Endodermal cell (in vitro differentiated cells): Measurements from ENCODE around the gene ERBIN. TPM values are rescaled to one million over a fixed set of nuclear protein-coding genes. Genes with fewer than 3 reads are reported as not detected.

Experiments
- DNase-seq: peaks from one replicate; pipeline ENCODE4 v3.0.0-alpha.2; 2017
- H3K27ac ChIP-seq: 2 replicates; pipeline ENCODE4 v1.5.1; 2013; ENCODE audit warnings: mild to moderate bottlenecking, low read depth, low read length, moderate library complexity
- H3K27me3 ChIP-seq: 2 replicates; pipeline ENCODE4 v1.6.1; 2013; ENCODE audit warnings: mild to moderate bottlenecking, low read length, moderate library complexity; ENCODE audit not compliant: insufficient read depth, control insufficient read depth, poor library complexity, severe bottlenecking
- H3K36me3 ChIP-seq: 2 replicates; pipeline ENCODE4 v1.7.0; 2013; ENCODE audit warnings: mild to moderate bottlenecking, low read length, moderate library complexity; ENCODE audit not compliant: control insufficient read depth, insufficient read depth
- H3K4me1 ChIP-seq: one replicate; pipeline ENCODE4 v1.7.0; 2013; ENCODE audit warnings: low read length; ENCODE audit not compliant: control insufficient read depth, insufficient read depth
- H3K4me3 ChIP-seq: 2 replicates; pipeline ENCODE4 v1.5.1; 2013; ENCODE audit warnings: mild to moderate bottlenecking, low read length, moderate library complexity
- H3K9ac ChIP-seq: 2 replicates; pipeline ENCODE4 v1.6.1; 2013; ENCODE audit warnings: mild to moderate bottlenecking, low read length, moderate library complexity; ENCODE audit not compliant: poor library complexity, severe bottlenecking; ENCODE audit errors: extremely low read depth
- H3K9me3 ChIP-seq: 2 replicates; pipeline ENCODE4 v1.6.1; 2013; ENCODE audit warnings: mild to moderate bottlenecking, low read length, moderate library complexity; ENCODE audit not compliant: control insufficient read depth
- H3K27ac Mint-ChIP-seq: 2 replicates; pipeline ENCODE4 v1.8.0; 2020; ENCODE audit warnings: mixed read lengths
- H3K27me3 Mint-ChIP-seq: 2 replicates; pipeline ENCODE4 v1.8.0; 2021; ENCODE audit warnings: mild to moderate bottlenecking, mixed read lengths; ENCODE audit not compliant: insufficient read depth
- H3K36me3 Mint-ChIP-seq: 2 replicates; pipeline ENCODE4 v1.8.0; 2020; ENCODE audit warnings: low read depth, mixed read lengths
- H3K4me1 Mint-ChIP-seq: 2 replicates; pipeline ENCODE4 v1.8.0; 2020; ENCODE audit warnings: mixed read lengths
- H3K4me3 Mint-ChIP-seq: 2 replicates; pipeline ENCODE4 v1.8.0; 2020; ENCODE audit warnings: mild to moderate bottlenecking, moderate library complexity, mixed read lengths
- H3K9me3 Mint-ChIP-seq: 2 replicates; pipeline ENCODE4 v1.8.0; 2020; ENCODE audit warnings: mild to moderate bottlenecking, mixed read lengths
- WGBS, 2 experiments: methylation state at CpG; one replicate each; pipeline versions ENCODE4 v1.1.5 to v1.1.7; 2013; ENCODE audit warnings: missing lambda C conversion rate in 2 of 2, mixed read lengths in 1 of 2; ENCODE audit not compliant: insufficient coverage in 1 of 2, insufficient read length in 1 of 2; 5-methylcytosine and 5-hydroxymethylcytosine counted together
- total RNA-seq, 2 donors: library from RNA; stranded (reverse); fragmentation: NEBNext Ultra II Directional in 1 of 2; extraction: Animal tissue kit (Norgen Biotek cat#: 25700) in 1 of 2; gene quantifications; 2 replicates in 1 of 2; 3 replicates in 1 of 2; pipeline ENCODE4 v1.2.1, GENCODE V29; 2021
- TF ChIP-seq, protein P1 (sequence below): fragments of 200-600 bp; sonication (generic); conservative IDR thresholded peaks from 2 replicates; pipeline ENCODE4 v1.5.0; 2021; ENCODE audit warnings: antibody characterized with exemption, mild to moderate bottlenecking

Gene ERBIN
- total RNA-seq, 2 donors from 2014 or later: 51.8 to 54.4 TPM

DNA sequence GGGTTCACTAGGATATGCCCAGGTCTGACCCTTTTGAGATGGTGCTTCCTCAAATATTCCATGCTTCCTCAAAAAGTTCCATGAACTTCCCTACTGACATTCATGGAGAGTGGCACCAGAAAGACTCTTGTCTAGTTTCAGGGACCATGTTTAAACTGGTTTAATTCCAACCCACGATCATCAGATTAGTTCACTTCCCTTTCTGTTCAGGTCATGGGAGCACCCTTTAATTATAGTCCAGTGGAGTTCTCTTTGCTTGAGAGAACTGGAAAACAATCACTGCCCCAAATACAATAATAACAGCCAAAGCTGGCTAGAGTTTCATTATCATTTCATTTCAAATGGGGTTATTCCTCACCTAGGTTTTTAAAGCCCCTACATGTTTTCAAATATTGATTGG lies 9.7 kb upstream of the ERBIN start:
- 88 to 100% methylated on average over 1 of the region's 1 CpG for WGBS, 2 experiments
- Histone ChIP-seq H3K27me3 (no peaks in the 10 kb centered on the region), H3K9ac (no peak overlapping the region), H3K36me3 (no peaks in the 10 kb centered on the region), H3K27ac (no peak overlapping the region), H3K4me3 (no peak overlapping the region), H3K4me1 (no peaks in the 10 kb centered on the region), H3K9me3 (no peaks in the 10 kb centered on the region)
- H3K27me3 Mint-ChIP-seq: no peaks in the 10 kb centered on the region
- no peak for DNase-seq
- H3K9me3 Mint-ChIP-seq: no peaks in the 10 kb centered on the region
- no peak overlapping the region for H3K27ac Mint-ChIP-seq
- no peaks in the 10 kb centered on the region for H3K36me3 Mint-ChIP-seq
- H3K4me3 Mint-ChIP-seq: no peak overlapping the region
- TF ChIP-seq, protein P1, sequence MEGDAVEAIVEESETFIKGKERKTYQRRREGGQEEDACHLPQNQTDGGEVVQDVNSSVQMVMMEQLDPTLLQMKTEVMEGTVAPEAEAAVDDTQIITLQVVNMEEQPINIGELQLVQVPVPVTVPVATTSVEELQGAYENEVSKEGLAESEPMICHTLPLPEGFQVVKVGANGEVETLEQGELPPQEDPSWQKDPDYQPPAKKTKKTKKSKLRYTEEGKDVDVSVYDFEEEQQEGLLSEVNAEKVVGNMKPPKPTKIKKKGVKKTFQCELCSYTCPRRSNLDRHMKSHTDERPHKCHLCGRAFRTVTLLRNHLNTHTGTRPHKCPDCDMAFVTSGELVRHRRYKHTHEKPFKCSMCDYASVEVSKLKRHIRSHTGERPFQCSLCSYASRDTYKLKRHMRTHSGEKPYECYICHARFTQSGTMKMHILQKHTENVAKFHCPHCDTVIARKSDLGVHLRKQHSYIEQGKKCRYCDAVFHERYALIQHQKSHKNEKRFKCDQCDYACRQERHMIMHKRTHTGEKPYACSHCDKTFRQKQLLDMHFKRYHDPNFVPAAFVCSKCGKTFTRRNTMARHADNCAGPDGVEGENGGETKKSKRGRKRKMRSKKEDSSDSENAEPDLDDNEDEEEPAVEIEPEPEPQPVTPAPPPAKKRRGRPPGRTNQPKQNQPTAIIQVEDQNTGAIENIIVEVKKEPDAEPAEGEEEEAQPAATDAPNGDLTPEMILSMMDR: no peak
- peaks cover 5% of the 10 kb centered on the region for H3K4me1 Mint-ChIP-seq

DNA sequence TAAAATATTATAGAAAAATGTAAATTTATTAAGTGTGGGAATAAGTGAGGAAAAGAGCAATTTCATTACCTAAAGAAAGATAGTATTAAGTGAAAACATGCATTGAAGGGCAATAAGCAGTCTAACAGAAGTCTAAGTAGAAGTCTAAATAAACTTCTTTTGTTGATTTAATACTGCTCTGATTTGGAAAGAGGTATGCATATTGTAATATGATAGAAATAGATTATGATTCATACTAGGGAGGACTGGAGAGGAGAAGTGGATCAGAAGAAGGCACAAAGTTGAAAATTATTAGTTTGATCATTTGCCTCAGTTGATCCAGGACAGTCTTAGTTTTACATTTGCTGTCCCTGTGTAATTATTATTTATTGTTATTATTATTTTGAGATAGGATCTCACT lies 6.6 kb upstream of the ERBIN start:
- peaks cover 12% of the 10 kb centered on the region for H3K27me3 ChIP-seq
- Mint-ChIP-seq H3K27me3 (peaks cover 20% of the 10 kb centered on the region), H3K4me3 (no peak overlapping the region), H3K9me3 (no peaks in the 10 kb centered on the region), H3K36me3 (no peaks in the 10 kb centered on the region), H3K27ac (no peak overlapping the region), H3K4me1 (peaks cover 16% of the 10 kb centered on the region)
- no peak overlapping the region for H3K9ac ChIP-seq
- H3K4me3 ChIP-seq: no peak overlapping the region
- TF ChIP-seq, protein P1: no peak
- H3K9me3 ChIP-seq: no peaks in the 10 kb centered on the region
- H3K27ac ChIP-seq: no peak overlapping the region
- H3K4me1 ChIP-seq: no peaks in the 10 kb centered on the region
- no peak for DNase-seq
- H3K36me3 ChIP-seq: no peaks in the 10 kb centered on the region

DNA sequence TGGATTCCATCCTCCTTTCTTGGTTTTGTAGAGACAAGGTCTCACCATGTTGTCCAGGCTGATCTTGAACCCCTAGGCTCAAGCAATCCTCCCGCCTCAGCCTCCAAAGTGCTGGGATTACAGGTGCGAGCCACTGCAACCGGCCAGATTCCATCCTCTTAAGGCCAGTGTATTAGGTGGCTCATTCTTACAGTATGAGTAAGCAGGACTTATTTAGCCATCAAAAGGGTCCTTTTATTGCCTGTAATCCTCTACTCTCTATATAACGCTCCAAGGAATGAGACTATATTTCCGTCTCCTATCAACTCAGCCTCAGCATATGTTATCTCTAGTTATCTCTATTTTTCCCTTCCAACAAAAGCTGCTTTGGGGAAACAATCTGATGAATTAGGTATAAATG lies 3.0 kb upstream of the ERBIN start:
- H3K36me3 ChIP-seq: no peaks in the 10 kb centered on the region
- H3K27me3 ChIP-seq: peaks cover 12% of the 10 kb centered on the region
- H3K4me1 Mint-ChIP-seq: peaks cover 17% of the 10 kb centered on the region
- no peak overlapping the region for H3K9ac ChIP-seq
- peaks cover 20% of the 10 kb centered on the region for H3K27me3 Mint-ChIP-seq
- H3K4me3 ChIP-seq: no peak overlapping the region
- DNase-seq: no peak
- H3K27ac ChIP-seq: no peak overlapping the region
- TF ChIP-seq, protein P1: no peak
- H3K4me1 ChIP-seq: no peaks in the 10 kb centered on the region
- 91 to 96% methylated on average over 5 of the region's 5 CpGs for WGBS, 2 experiments
- H3K36me3 Mint-ChIP-seq: no peaks in the 10 kb centered on the region
- H3K4me3 Mint-ChIP-seq: no peak overlapping the region
- H3K9me3 ChIP-seq: no peaks in the 10 kb centered on the region
- H3K27ac Mint-ChIP-seq: no peak overlapping the region
- no peaks in the 10 kb centered on the region for H3K9me3 Mint-ChIP-seq
